HepG2 (cell line): ENCODE data around the gene TMEM134. TPM values are rescaled to one million over a fixed set of nuclear protein-coding genes. Genes with fewer than 3 reads are reported as not detected.
A peak's percentile ranks its signal among the peaks of the same experiment; 100 is the strongest.

Experiments used
- AFF4 ChIP-seq: sonication (generic); formaldehyde crosslinking; IDR thresholded peaks from 2 replicates; pipeline ENCODE4 v1.4.0; 2020; ENCODE audit warnings: missing genetic modification reagents
- ATF7-NPFF ChIP-seq: sonication (generic); formaldehyde crosslinking; IDR thresholded peaks from 2 replicates; pipeline ENCODE4 v1.8.1; 2023; ENCODE audit warnings: mild to moderate bottlenecking, low read depth, missing genetic modification reagents, moderate library complexity
- CENPX ChIP-seq: sonication (generic); formaldehyde crosslinking; IDR thresholded peaks from 2 replicates; pipeline ENCODE4 v1.9.0; 2021; ENCODE audit warnings: mild to moderate bottlenecking, missing genetic modification reagents, moderate library complexity
- ETV5 ChIP-seq: IDR thresholded peaks from 2 replicates; pipeline ENCODE4 v1.6.1; 2018; ENCODE audit warnings: missing biosample characterization, missing genetic modification reagents, inconsistent platforms, borderline replicate concordance
- GMEB2 ChIP-seq: IDR thresholded peaks from 2 replicates; pipeline ENCODE4 v1.6.1; 2016; ENCODE audit warnings: missing biosample characterization, missing genetic modification reagents, low read depth
- GRHL1 ChIP-seq: sonication (generic); formaldehyde crosslinking; conservative IDR thresholded peaks from 2 replicates; pipeline ENCODE4 v1.8.0; 2022; ENCODE audit warnings: missing genetic modification reagents
- KDM1A ChIP-seq: IDR thresholded peaks from 2 replicates; pipeline ENCODE4 v1.6.1; 2016; ENCODE audit warnings: missing compliant biosample characterization
- MLLT10 ChIP-seq: sonication (generic); formaldehyde crosslinking; IDR thresholded peaks from 2 replicates; pipeline ENCODE4 v1.4.0; 2020; ENCODE audit warnings: missing genetic modification reagents
- ONECUT2 ChIP-seq: sonication (generic); formaldehyde crosslinking; IDR thresholded peaks from 2 replicates; pipeline ENCODE4 v1.4.0; 2020; ENCODE audit warnings: missing genetic modification reagents
- RXRA ChIP-seq: sonication (generic); formaldehyde crosslinking; IDR thresholded peaks from 2 replicates; pipeline ENCODE4 v1.5.1; 2020; ENCODE audit warnings: missing genetic modification reagents
- USF2 ChIP-seq, 2 experiments: sonication (generic) in 1 of 2; formaldehyde crosslinking in 1 of 2; IDR thresholded peaks; 2 replicates each; pipeline versions ENCODE4 v1.5.1 to v1.6.1; 2011 to 2020; ENCODE audit warnings: borderline replicate concordance in 1 of 2, low read depth in 1 of 2, low read length in 1 of 2, mild to moderate bottlenecking in 1 of 2, missing genetic modification reagents in 1 of 2, moderate library complexity in 1 of 2
- ZFP37 ChIP-seq: sonication (generic); formaldehyde crosslinking; IDR thresholded peaks from 2 replicates; pipeline ENCODE4 v1.4.0; 2020; ENCODE audit warnings: missing genetic modification reagents, borderline replicate concordance
- ZNF329 ChIP-seq: sonication (generic); formaldehyde crosslinking; IDR thresholded peaks from 2 replicates; pipeline ENCODE4 v1.9.0; 2021; ENCODE audit warnings: low read depth, mild to moderate bottlenecking, missing genetic modification reagents
- ZNF383 ChIP-seq: sonication (generic); formaldehyde crosslinking; IDR thresholded peaks from 2 replicates; pipeline ENCODE4 v1.4.0; 2020; ENCODE audit warnings: missing genetic modification reagents, mild to moderate bottlenecking, borderline replicate concordance
- ZNF580 ChIP-seq: IDR thresholded peaks from 2 replicates; pipeline ENCODE4 v1.6.1; 2016; ENCODE audit warnings: low read depth, borderline replicate concordance
- ZSCAN25 ChIP-seq: sonication (generic); formaldehyde crosslinking; IDR thresholded peaks from 2 replicates; pipeline ENCODE4 v1.8.0; 2022; ENCODE audit warnings: mild to moderate bottlenecking, missing genetic modification reagents
- ZSCAN5A ChIP-seq: sonication (generic); formaldehyde crosslinking; IDR thresholded peaks from 2 replicates; pipeline ENCODE4 v1.8.0; 2022; ENCODE audit warnings: mild to moderate bottlenecking, missing genetic modification reagents, borderline replicate concordance
- polyA plus RNA-seq, 8 experiments: library from polyadenylated mRNA; depleted of rRNA in 3 of 8; stranded (reverse) in 7 of 8; unstranded in 1 of 8; fragments of >200 nt; fragmentation: Illumina TruSeq in 4 of 8; extraction: Trizol in 4 of 8; gene quantifications; 2 replicates each; pipeline versions ENCODE4 v1.2.1 to v1.2.3, GENCODE V29; 2011 to 2016; ENCODE audit warnings: low read depth in 4 of 8, missing spikeins in 1 of 8, mixed read lengths in 1 of 8; ENCODE audit not compliant: insufficient read depth in 1 of 8
- total RNA-seq, 5 experiments: library from RNA; depleted of rRNA; stranded (reverse); fragments of >200 nt; fragmentation: Illumina TruSeq; extraction: Trizol; gene quantifications; 2 replicates each; pipeline ENCODE4 v1.2.3, GENCODE V29; 2016; ENCODE audit warnings: low read depth in 1 of 5

TMEM134 gene
- total and polyA plus RNA-seq, 2 of the 13 experiments (the other 11 are each of a cell fraction or from before 2014, with no cell fraction given) = 6.9 to 26.9 TPM

GRCh38 chr11:67507864-67508485 lies 38.9 kb upstream of the TMEM134 start, which contains the start of gene CDK2AP2 (continued):
- TF ChIP-seq MLLT10 (CRISPR knock-in tag) (no peak), ONECUT2 (no peak), ZNF580 (CRISPR knock-in tag) (no peak), KDM1A (CRISPR knock-in tag) (peak; percentile 99), CENPX (no peak), ATF7-NPFF (CRISPR knock-in tag) (0 out of 2 replicates have a peak, but pooled peaks have one; percentile 16), ZNF329 (CRISPR knock-in tag) (0 out of 2 replicates have a peak, but pooled peaks have one; percentile 13), RXRA (no peak), GRHL1 (CRISPR knock-in tag) (no peak), ETV5 (no peak), ZFP37 (CRISPR knock-in tag) (no peak), AFF4 (CRISPR knock-in tag) (no peak), GMEB2 (CRISPR knock-in tag) (no peak), ZNF383 (CRISPR knock-in tag) (no peak), ZSCAN5A (no peak), ZSCAN25 (CRISPR knock-in tag) (peak; percentile 43; the same call in 1 of the 2 replicates), USF2 (IDR thresholded peaks at IDR 0.05; ENCODE audit: low read depth, low read length) (no peak), USF2 (CRISPR knock-in tag; IDR thresholded peaks at IDR 0.05; ENCODE audit: borderline replicate concordance) (no peak)
